Measurements from ENCODE around the gene HIPK2. TPM values are rescaled to one million over a fixed set of nuclear protein-coding genes. Genes with fewer than 3 reads are reported as not detected.

HIPK2 gene
- total and polyA plus RNA-seq, 10 of the 15 experiments (the other 5 are each of a cell fraction or from before 2014, with no cell fraction given): 1.7 to 39.0 (median 9.4) TPM

DNA sequence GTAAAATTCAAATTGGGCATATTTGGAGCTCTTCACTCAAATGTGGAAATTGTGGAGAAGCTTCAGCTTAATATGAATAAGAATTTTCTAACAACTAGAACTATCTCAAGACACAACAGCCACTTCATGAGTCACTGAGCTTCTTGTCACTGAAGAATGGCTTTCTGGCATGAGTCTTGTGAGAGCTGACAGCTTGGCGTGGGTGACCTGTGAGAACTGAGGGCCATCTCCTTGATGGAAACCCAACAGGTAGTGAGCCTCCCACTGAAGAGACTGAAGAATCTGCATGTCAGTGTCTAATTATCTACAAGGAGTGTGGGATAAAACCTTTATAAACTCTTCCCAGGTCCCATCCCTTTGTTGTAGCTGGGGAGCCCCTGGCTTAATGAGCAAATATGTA, 188.3 kb downstream of the HIPK2 start (continued):
- TF ChIP-seq, protein P1, sequence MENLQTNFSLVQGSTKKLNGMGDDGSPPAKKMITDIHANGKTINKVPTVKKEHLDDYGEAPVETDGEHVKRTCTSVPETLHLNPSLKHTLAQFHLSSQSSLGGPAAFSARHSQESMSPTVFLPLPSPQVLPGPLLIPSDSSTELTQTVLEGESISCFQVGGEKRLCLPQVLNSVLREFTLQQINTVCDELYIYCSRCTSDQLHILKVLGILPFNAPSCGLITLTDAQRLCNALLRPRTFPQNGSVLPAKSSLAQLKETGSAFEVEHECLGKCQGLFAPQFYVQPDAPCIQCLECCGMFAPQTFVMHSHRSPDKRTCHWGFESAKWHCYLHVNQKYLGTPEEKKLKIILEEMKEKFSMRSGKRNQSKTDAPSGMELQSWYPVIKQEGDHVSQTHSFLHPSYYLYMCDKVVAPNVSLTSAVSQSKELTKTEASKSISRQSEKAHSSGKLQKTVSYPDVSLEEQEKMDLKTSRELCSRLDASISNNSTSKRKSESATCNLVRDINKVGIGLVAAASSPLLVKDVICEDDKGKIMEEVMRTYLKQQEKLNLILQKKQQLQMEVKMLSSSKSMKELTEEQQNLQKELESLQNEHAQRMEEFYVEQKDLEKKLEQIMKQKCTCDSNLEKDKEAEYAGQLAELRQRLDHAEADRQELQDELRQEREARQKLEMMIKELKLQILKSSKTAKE (IDR thresholded peaks at IDR 0.05; ENCODE audit: low read depth, poor library complexity, severe bottlenecking): no peak
- TF ChIP-seq IKZF2 (IDR thresholded peaks at IDR 0.05): no peak

DNA sequence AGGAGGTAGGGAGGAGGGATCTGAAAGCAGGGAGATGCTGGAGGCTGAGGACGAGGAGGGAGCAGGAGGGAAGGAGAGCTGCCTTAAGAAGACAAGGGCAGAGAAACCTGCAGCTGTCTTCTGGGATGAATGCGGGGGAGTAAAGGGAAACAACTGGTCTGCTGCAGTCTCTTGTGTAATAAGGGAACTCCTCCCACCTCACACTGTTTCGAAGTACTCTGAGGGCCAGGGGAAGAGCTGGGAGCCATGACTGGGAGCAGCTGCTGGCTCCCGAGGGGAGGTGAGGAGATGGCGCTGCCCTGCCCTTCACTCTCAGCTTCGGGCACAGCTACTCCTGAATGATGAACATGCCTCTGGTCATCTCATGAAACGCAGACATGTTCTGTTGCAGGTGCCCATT, 189.2 kb downstream of the HIPK2 start:
- Histone ChIP-seq H3K9ac (ENCODE audit: control insufficient read depth, insufficient read depth, low read length) (no peak overlapping the region), H3K27me3 (replicated peaks in 1 of 2; ENCODE audit: control insufficient read depth in 2 of 2, insufficient read depth in 2 of 2, low read length in 1 of 2) (no peaks in the 10 kb centered on the region), H3K27ac (ENCODE audit: control insufficient read depth, insufficient read depth) (no peak overlapping the region), H4K20me1 (ENCODE audit: control insufficient read depth, insufficient read depth) (no peaks in the 10 kb centered on the region), H2AFZ (ENCODE audit: control insufficient read depth, low read depth, low read length) (no peak overlapping the region), H3K4me3 (no peak overlapping the region), H3K9me3 (replicated peaks; ENCODE audit: control insufficient read depth, insufficient read depth, low read length) (no peaks in the 10 kb centered on the region), H3K4me1 (ENCODE audit: control insufficient read depth, insufficient read depth, low read length) (no peaks in the 10 kb centered on the region), H3K4me2 (ENCODE audit: control insufficient read depth, insufficient read depth) (no peak overlapping the region), H3K79me2 (ENCODE audit: control insufficient read depth, insufficient read depth, low read length) (no peaks in the 10 kb centered on the region), H3K36me3 (ENCODE audit: control insufficient read depth in 2 of 2, insufficient read depth in 2 of 2, low read length in 1 of 2) (peaks cover 5 to 14% of the 10 kb centered on the region in 2 experiments)
- RAD21 ChIA-PET (ENCODE audit: unreplicated experiment): interaction anchor here (2.1 kb wide), 1 partner anchor 14 kb away, joined by 5 read pairs; no protein-coding TSS in a partner anchor
- WGBS (ENCODE audit: insufficient coverage, insufficient replicate concordance, low lambda C conversion rate, missing lambda C conversion rate): 96% methylated on average over 7 of the region's 7 CpGs
- FAIRE-seq: no peak
- SMC1A ChIA-PET (ENCODE audit: uncharacterized antibody, unreplicated experiment): interaction anchor here (1.6 to 1.7 kb wide), 2 partner anchors 13 to 17 kb away, joined by 4 to 5 read pairs; no protein-coding TSS in a partner anchor
- CTCF ChIA-PET: interaction anchor here (0.7 to 7.2 kb wide), 8 partner anchors 13 to 154 kb away, joined by 3 to 51 read pairs (median 4); no protein-coding TSS in a partner anchor
- in situ Hi-C loops (cut with MboI): no loop called here
- TF ChIP-seq EGR1 (IDR thresholded peaks at IDR 0.05; ENCODE audit: borderline replicate concordance in 1 of 2, low read depth in 2 of 2, low read length in 2 of 2) (peak in 1 of 2 experiments; percentile 75; a peak in 1 of 3 replicates), YBX1 (IDR thresholded peaks at IDR 0.05) (no peak)
- no TSS peak for BruUV-seq (replicated peaks)
- DNase-seq (ENCODE audit: low read depth, low spot score): no peak
- intact Hi-C loops (cut with micrococcal nuclease; ENCODE audit: unreplicated experiment): no loop called here
- POLR2A ChIA-PET: interaction anchor here (0.5 kb wide), 1 partner anchor 74 kb away, joined by 5 read pairs; no protein-coding TSS in a partner anchor
- no peak for ATAC-seq

Data from GM12878 (cell line).